ENCODE results near the gene SYT4.

The SYT4 gene

GRCh38 chr18:43220691-43221090, 56.6 kb downstream of the SYT4 start:
- no peak for DNase-seq (ENCODE audit: low read depth)
